PFSK-1 (cell line): ENCODE measurements around the gene ATG7. TPM values are rescaled to one million over a fixed set of nuclear protein-coding genes. Genes with fewer than 3 reads are reported as not detected.

Experiments
- FOXP2 ChIP-seq: optimal IDR thresholded peaks from 2 replicates; pipeline ENCODE3; 2011; ENCODE audit warnings: borderline replicate concordance, control low read depth, inconsistent platforms; ENCODE audit not compliant: insufficient read depth; ENCODE audit errors: extremely low read length, extremely low read depth
- POLR2AphosphoS5 ChIP-seq: IDR thresholded peaks from 2 replicates; pipeline ENCODE4 v1.6.1; 2012; ENCODE audit warnings: low read depth, mild to moderate bottlenecking, control low read depth, low read length, moderate library complexity
- SIN3A ChIP-seq: IDR thresholded peaks from 2 replicates; pipeline ENCODE4 v1.6.1; 2012; ENCODE audit warnings: mild to moderate bottlenecking, low read length, moderate library complexity, borderline replicate concordance; ENCODE audit not compliant: insufficient read depth
- TAF1 ChIP-seq: IDR thresholded peaks from 2 replicates; pipeline ENCODE4 v1.6.1; 2012; ENCODE audit warnings: low read length, control low read depth, borderline replicate concordance; ENCODE audit not compliant: insufficient read depth
- polyA plus RNA-seq: library from polyadenylated mRNA; unstranded; fragments of >200 nt; gene quantifications from one replicate; pipeline ENCODE4 v1.2.1, GENCODE V29; 2012; ENCODE audit warnings: low read depth, missing spikeins; ENCODE audit not compliant: insufficient read length
- TF ChIP-seq, protein P1 (sequence below), 2 experiments: IDR thresholded peaks; 2 replicates each; pipeline versions ENCODE4 v1.6.1 to v1.8.0; 2011 to 2012; ENCODE audit warnings: low read depth in 2 of 2, low read length in 2 of 2, control low read depth in 1 of 2, inconsistent platforms in 1 of 2, mild to moderate bottlenecking in 1 of 2, moderate library complexity in 1 of 2; ENCODE audit not compliant: insufficient read depth in 1 of 2

The ATG7 gene
- polyA plus RNA-seq: 8.4 TPM

DNA sequence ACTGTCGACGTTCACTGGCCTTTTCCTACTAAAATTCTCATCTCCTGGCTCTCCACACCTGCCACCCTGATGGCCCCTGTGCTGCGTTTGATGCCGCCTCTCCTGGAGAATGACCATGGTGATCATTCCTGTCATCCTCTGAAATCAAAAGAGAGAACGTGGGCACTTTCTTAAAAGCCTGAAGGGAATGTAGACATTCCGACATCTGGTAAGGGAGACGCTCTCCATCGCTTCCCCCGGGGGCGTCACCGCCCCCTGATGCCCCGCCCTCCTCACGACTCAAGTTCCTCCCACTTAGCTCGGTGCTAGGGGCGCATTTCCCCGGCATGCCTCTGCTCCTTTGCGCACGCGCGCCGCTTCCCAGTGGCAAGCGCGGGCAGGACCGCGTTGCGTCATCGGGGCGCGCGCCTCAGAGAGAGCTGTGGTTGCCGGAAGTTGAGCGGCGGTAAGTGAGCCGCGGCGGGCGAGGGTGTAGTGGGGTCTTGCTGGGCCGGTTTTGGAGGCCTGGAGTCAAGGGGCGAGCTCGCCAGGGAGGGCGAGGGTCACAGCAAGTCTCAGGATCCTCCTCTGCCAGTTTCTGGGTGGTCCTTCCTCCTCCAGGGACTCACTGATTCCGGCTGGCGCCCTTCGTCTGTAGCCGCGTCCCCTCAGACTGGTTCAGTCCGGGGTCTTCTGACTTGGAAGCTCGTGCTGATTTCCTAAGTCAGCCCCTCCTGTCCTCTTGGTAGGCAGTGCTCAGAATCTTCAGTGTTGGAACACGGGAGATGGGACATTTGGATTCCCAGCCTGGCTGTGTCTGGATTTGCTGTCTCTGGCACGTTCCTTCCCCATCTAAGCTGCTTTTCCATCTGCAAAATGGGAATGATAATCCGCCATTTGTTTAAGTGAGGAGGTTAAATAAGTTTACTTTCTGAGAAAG lies at the start of gene ATG7:
TSS of gene ATG7 (plus strand) at position 412 of the 919 bp plus-strand sequence. CDS start 26,299 bp downstream, outside the sequence.
- TF ChIP-seq POLR2AphosphoS5: peak; percentile 88
- TF ChIP-seq SIN3A: peak; percentile 74; the same call in 1 of the 2 replicates
- TF ChIP-seq, protein P1, sequence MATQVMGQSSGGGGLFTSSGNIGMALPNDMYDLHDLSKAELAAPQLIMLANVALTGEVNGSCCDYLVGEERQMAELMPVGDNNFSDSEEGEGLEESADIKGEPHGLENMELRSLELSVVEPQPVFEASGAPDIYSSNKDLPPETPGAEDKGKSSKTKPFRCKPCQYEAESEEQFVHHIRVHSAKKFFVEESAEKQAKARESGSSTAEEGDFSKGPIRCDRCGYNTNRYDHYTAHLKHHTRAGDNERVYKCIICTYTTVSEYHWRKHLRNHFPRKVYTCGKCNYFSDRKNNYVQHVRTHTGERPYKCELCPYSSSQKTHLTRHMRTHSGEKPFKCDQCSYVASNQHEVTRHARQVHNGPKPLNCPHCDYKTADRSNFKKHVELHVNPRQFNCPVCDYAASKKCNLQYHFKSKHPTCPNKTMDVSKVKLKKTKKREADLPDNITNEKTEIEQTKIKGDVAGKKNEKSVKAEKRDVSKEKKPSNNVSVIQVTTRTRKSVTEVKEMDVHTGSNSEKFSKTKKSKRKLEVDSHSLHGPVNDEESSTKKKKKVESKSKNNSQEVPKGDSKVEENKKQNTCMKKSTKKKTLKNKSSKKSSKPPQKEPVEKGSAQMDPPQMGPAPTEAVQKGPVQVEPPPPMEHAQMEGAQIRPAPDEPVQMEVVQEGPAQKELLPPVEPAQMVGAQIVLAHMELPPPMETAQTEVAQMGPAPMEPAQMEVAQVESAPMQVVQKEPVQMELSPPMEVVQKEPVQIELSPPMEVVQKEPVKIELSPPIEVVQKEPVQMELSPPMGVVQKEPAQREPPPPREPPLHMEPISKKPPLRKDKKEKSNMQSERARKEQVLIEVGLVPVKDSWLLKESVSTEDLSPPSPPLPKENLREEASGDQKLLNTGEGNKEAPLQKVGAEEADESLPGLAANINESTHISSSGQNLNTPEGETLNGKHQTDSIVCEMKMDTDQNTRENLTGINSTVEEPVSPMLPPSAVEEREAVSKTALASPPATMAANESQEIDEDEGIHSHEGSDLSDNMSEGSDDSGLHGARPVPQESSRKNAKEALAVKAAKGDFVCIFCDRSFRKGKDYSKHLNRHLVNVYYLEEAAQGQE (IDR thresholded peaks at IDR 0.05; ENCODE audit: insufficient read depth in 1 of 2, low read depth in 2 of 2, low read length in 2 of 2): no peak
- peak; percentile 63; the same call in 1 of the 2 replicates for TF ChIP-seq TAF1
- TF ChIP-seq FOXP2: peak; percentile 96

- no peak for TF ChIP-seq SIN3A
- TF ChIP-seq FOXP2: no peak
- no peak for TF ChIP-seq TAF1
- TF ChIP-seq, protein P1 (IDR thresholded peaks at IDR 0.05; ENCODE audit: insufficient read depth in 1 of 2, low read depth in 2 of 2, low read length in 2 of 2): no peak
- no peak for TF ChIP-seq POLR2AphosphoS5
Observed at GRCh38 chr3:11224010-11224409, 48.2 kb upstream of the ATG7 start.

- TF ChIP-seq SIN3A: no peak
- TF ChIP-seq, protein P1 (IDR thresholded peaks at IDR 0.05; ENCODE audit: insufficient read depth in 1 of 2, low read depth in 2 of 2, low read length in 2 of 2): no peak
- no peak for TF ChIP-seq FOXP2
- TF ChIP-seq TAF1: no peak
- no peak for TF ChIP-seq POLR2AphosphoS5
Observed at GRCh38 chr3:11224870-11225229, 47.3 kb upstream of the ATG7 start.

- no peak for TF ChIP-seq FOXP2
- TF ChIP-seq, protein P1 (IDR thresholded peaks at IDR 0.05; ENCODE audit: insufficient read depth in 1 of 2, low read depth in 2 of 2, low read length in 2 of 2): no peak
- no peak for TF ChIP-seq POLR2AphosphoS5
- TF ChIP-seq TAF1: no peak
- no peak for TF ChIP-seq SIN3A
Observed at GRCh38 chr3:11226042-11226370, 46.2 kb upstream of the ATG7 start.
